HEK293 (cell line): ENCODE results near the gene NUMBL.

Source experiments
- CTCF ChIA-PET: fragments of 350-600 bp; formaldehyde crosslinking; extraction: SDS; loops from one replicate; lab custom pipeline; 2021; ENCODE audit warnings: antibody characterized with exemption; lab: Yijun Ruan, JAX
- POLR2A ChIA-PET: fragments of 300-600 bp; formaldehyde crosslinking; extraction: SDS; loops from one replicate; lab custom pipeline; 2020; ENCODE audit warnings: antibody characterized with exemption, inconsistent platforms; lab: Yijun Ruan, JAX
- H3K27ac ChIP-seq: fragments of 200-500 bp; sonication (Bioruptor generic); 2 replicates; pipeline ENCODE4 v1.5.1; 2014; ENCODE audit warnings: low read depth, low read length, control low read depth, inconsistent platforms; ENCODE audit errors: extremely low read depth
- H3K36me3 ChIP-seq, 2 experiments: fragments of 200-500 bp in 1 of 2; sonication (Bioruptor generic) in 1 of 2; 1 replicate in 1 of 2; 2 replicates in 1 of 2; pipeline ENCODE4 v1.5.1; 2014 to 2017; ENCODE audit warnings: inconsistent platforms in 2 of 2, low read length in 2 of 2; ENCODE audit not compliant: control insufficient read depth in 2 of 2, insufficient read depth in 1 of 2
- H3K4me1 ChIP-seq: fragments of 200-500 bp; sonication (Bioruptor generic); 2 replicates; pipeline ENCODE4 v1.5.1; 2014; ENCODE audit warnings: mild to moderate bottlenecking, low read length, inconsistent platforms; ENCODE audit not compliant: control insufficient read depth, insufficient read depth
- H3K4me3 ChIP-seq: 2 replicates; pipeline ENCODE4 v1.5.1; 2011; ENCODE audit warnings: low read depth, mild to moderate bottlenecking, control low read depth, low read length, moderate library complexity
- H3K9me3 ChIP-seq: fragments of 200-500 bp; sonication (Bioruptor generic); 2 replicates; pipeline ENCODE4 v1.5.1; 2014; ENCODE audit warnings: low read depth, low read length, inconsistent platforms; ENCODE audit not compliant: control insufficient read depth, insufficient read depth
- KLF9 ChIP-seq: fragments of 450-650 bp; formaldehyde crosslinking; IDR thresholded peaks from 2 replicates; pipeline ENCODE4 v1.5.1; 2016; ENCODE audit warnings: missing biosample characterization, missing genetic modification characterization, low read depth
- RBAK ChIP-seq: fragments of 450-650 bp; formaldehyde crosslinking; IDR thresholded peaks from 2 replicates; pipeline ENCODE4 v1.5.1; 2016; ENCODE audit warnings: missing biosample characterization, missing genetic modification characterization
- SP7 ChIP-seq: fragments of 450-650 bp; formaldehyde crosslinking; IDR thresholded peaks from 2 replicates; pipeline ENCODE4 v1.5.1; 2016; ENCODE audit warnings: missing biosample characterization, missing genetic modification characterization
- ZBTB20 ChIP-seq: fragments of 450-650 bp; formaldehyde crosslinking; IDR thresholded peaks from 2 replicates; pipeline ENCODE4 v1.5.1; 2016; ENCODE audit warnings: missing biosample characterization, missing genetic modification characterization
- ZBTB44 ChIP-seq: fragments of 450-650 bp; IDR thresholded peaks from 2 replicates; pipeline ENCODE4 v1.5.1; 2018; ENCODE audit warnings: missing biosample characterization, mild to moderate bottlenecking, missing genetic modification characterization
- ZNF114 ChIP-seq: fragments of 450-650 bp; formaldehyde crosslinking; IDR thresholded peaks from 2 replicates; pipeline ENCODE4 v1.5.0; 2017; ENCODE audit warnings: missing biosample characterization, missing genetic modification characterization
- ZNF311 ChIP-seq: fragments of 450-650 bp; formaldehyde crosslinking; IDR thresholded peaks from 2 replicates; pipeline ENCODE4 v1.5.1; 2017; ENCODE audit warnings: missing biosample characterization, missing genetic modification characterization, borderline replicate concordance
- ZNF391 ChIP-seq: fragments of 450-650 bp; formaldehyde crosslinking; IDR thresholded peaks from 2 replicates; pipeline ENCODE4 v1.5.1; 2016; ENCODE audit warnings: low read depth, missing biosample characterization, missing genetic modification characterization, borderline replicate concordance
- ZNF518A ChIP-seq: fragments of 450-650 bp; formaldehyde crosslinking; conservative IDR thresholded peaks from 2 replicates; pipeline ENCODE4 v1.5.1; 2016; ENCODE audit warnings: low read depth, missing biosample characterization, missing genetic modification characterization
- ZNF561 ChIP-seq: fragments of 450-650 bp; IDR thresholded peaks from 2 replicates; pipeline ENCODE4 v1.5.1; 2018; ENCODE audit warnings: missing biosample characterization, missing genetic modification characterization, borderline replicate concordance
- ZNF623 ChIP-seq: fragments of 450-650 bp; formaldehyde crosslinking; IDR thresholded peaks from 2 replicates; pipeline ENCODE4 v1.5.1; 2016; ENCODE audit warnings: missing biosample characterization, missing genetic modification characterization
- ZNF629 ChIP-seq: fragments of 450-650 bp; formaldehyde crosslinking; IDR thresholded peaks from 2 replicates; pipeline ENCODE4 v1.5.1; 2017; ENCODE audit warnings: missing biosample characterization, missing genetic modification characterization
- ZNF654 ChIP-seq: fragments of 450-650 bp; formaldehyde crosslinking; IDR thresholded peaks from 2 replicates; pipeline ENCODE4 v1.5.1; 2016; ENCODE audit warnings: low read depth, missing biosample characterization, missing genetic modification characterization
- ZNF670 ChIP-seq: fragments of 450-650 bp; formaldehyde crosslinking; IDR thresholded peaks from 2 replicates; pipeline ENCODE4 v1.5.1; 2016; ENCODE audit warnings: missing biosample characterization, missing genetic modification characterization, low read depth
- ZNF707 ChIP-seq: fragments of 450-650 bp; formaldehyde crosslinking; IDR thresholded peaks from 2 replicates; pipeline ENCODE4 v1.5.1; 2016; ENCODE audit warnings: missing biosample characterization, missing genetic modification characterization
- ZNF830 ChIP-seq: fragments of 450-650 bp; IDR thresholded peaks from 2 replicates; pipeline ENCODE4 v1.5.0; 2018; ENCODE audit warnings: missing biosample characterization, missing genetic modification characterization, low read depth, mild to moderate bottlenecking, moderate library complexity
- TF ChIP-seq, protein P1 (sequence below): fragments of 450-650 bp; formaldehyde crosslinking; IDR thresholded peaks from 2 replicates; pipeline ENCODE4 v1.5.1; 2016; ENCODE audit warnings: missing biosample characterization, missing genetic modification characterization
- TF ChIP-seq, protein P2 (sequence below): fragments of 450-650 bp; formaldehyde crosslinking; IDR thresholded peaks from 2 replicates; pipeline ENCODE4 v1.5.1; 2016; ENCODE audit warnings: missing biosample characterization, missing genetic modification characterization
- TF ChIP-seq, protein P3 (sequence below): fragments of 450-650 bp; formaldehyde crosslinking; IDR thresholded peaks from 2 replicates; pipeline ENCODE4 v1.5.1; 2017; ENCODE audit warnings: missing biosample characterization, missing genetic modification characterization

NUMBL gene

DNA sequence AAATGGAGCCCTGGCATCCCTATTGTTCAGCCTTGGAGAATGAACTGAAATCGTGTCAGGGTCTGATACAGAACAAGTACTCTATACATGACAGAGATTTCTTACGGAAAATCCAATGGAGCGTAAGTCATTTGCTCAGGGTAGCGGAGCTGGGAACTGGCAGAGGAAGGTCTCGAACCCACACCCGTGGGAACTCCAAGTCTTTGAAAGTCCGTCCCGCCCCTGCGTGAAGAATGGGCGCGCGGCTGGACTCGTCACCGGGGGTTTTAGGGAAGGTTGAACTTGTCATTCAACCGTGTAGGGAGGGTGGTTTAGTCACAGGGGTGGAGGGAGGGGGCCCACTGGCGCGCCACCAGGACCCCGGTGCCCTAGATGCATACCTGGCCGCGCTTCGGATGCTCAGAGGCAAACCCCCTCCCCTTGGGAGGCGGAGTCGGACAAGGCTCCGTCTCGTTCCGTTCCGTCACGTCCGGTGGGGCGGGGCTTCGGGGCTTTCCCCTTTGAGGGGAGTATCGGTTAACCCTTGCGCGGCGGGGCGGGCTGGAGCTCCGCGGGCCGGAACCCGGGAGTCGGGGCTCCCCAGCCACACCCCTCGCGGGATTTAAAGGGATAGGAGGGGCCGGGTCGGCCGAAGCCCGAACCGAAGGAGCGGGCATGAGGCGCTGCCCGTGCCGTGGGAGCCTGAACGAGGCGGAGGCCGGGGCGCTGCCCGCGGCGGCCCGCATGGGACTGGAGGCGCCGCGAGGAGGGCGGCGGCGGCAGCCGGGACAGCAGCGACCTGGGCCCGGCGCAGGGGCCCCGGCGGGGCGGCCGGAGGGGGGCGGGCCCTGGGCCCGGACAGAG is 26.3 kb upstream of the NUMBL start, which contains the start of the genes COQ8B and ITPKC (continued):
- TF ChIP-seq SP7 (tag by site-specific recombination), result peak; percentile 64
- TF ChIP-seq ZNF623, result no peak
- TF ChIP-seq ZNF311 (tag by site-specific recombination), result no peak
- TF ChIP-seq KLF9 (tag by site-specific recombination), result peak; percentile 92
- peak; percentile 99 for TF ChIP-seq ZBTB20 (tag by site-specific recombination)
- no peak for TF ChIP-seq ZNF654 (tag by site-specific recombination)
- no peak; the same call in 1 of the 2 replicates for TF ChIP-seq ZBTB44 (tag by site-specific recombination)
- no peak for TF ChIP-seq RBAK (tag by site-specific recombination)
- peak; percentile 93 for TF ChIP-seq ZNF561 (tag by site-specific recombination)
- TF ChIP-seq ZNF670 (tag by site-specific recombination), result no peak
- TF ChIP-seq ZNF391, result no peak

DNA sequence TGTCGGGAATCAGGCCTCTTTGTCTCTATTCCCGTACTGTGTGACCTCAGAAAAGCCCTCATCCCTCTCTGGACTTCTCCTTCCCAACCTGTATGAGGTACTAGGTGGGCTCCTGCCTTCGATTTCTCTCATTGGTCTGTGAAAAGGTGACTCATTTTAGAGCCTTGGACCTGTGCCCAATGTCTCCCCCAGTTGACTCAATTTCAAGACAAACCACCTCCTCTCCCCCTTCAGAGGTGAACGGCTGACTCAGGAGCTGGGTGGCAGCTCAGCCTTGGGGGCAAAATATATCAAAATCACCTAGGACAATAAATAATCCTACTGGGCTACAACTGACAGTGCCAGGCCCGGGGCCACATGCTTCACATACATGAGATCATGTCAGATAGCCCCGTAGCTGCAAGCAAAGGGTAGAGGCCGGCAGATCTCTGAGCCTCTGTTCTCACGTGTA is 25.6 kb upstream of the NUMBL start:
- CTCF ChIA-PET, result interaction anchor here (0.6 to 1.4 kb wide), 10 partner anchors 24 to 259 kb away, joined by 3 to 8 read pairs (median 4); partner anchors contain the start of gene EGLN2
- Histone ChIP-seq H3K4me1 (peaks cover 47% of the 10 kb centered on the region), H3K27ac (peak overlapping the region; percentile 86), H3K36me3 (peaks cover 27 to 46% of the 10 kb centered on the region in 2 experiments), H3K4me3 (peak overlapping the region; percentile 60), H3K9me3 (no peaks in the 10 kb centered on the region)
- POLR2A ChIA-PET, result interaction anchor here (0.5 to 2.4 kb wide), 26 partner anchors 8 to 547 kb away, joined by 3 to 49 read pairs (median 6); partner anchors contain the start of genes ACTMAP, EGLN2, HNRNPUL1 and NUMBL
- TF ChIP-seq, protein P1, sequence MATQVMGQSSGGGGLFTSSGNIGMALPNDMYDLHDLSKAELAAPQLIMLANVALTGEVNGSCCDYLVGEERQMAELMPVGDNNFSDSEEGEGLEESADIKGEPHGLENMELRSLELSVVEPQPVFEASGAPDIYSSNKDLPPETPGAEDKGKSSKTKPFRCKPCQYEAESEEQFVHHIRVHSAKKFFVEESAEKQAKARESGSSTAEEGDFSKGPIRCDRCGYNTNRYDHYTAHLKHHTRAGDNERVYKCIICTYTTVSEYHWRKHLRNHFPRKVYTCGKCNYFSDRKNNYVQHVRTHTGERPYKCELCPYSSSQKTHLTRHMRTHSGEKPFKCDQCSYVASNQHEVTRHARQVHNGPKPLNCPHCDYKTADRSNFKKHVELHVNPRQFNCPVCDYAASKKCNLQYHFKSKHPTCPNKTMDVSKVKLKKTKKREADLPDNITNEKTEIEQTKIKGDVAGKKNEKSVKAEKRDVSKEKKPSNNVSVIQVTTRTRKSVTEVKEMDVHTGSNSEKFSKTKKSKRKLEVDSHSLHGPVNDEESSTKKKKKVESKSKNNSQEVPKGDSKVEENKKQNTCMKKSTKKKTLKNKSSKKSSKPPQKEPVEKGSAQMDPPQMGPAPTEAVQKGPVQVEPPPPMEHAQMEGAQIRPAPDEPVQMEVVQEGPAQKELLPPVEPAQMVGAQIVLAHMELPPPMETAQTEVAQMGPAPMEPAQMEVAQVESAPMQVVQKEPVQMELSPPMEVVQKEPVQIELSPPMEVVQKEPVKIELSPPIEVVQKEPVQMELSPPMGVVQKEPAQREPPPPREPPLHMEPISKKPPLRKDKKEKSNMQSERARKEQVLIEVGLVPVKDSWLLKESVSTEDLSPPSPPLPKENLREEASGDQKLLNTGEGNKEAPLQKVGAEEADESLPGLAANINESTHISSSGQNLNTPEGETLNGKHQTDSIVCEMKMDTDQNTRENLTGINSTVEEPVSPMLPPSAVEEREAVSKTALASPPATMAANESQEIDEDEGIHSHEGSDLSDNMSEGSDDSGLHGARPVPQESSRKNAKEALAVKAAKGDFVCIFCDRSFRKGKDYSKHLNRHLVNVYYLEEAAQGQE, result no peak
- TF ChIP-seq ZNF391 (peak; percentile 55), ZNF707 (tag by site-specific recombination) (no peak), ZNF518A (peak; percentile 23; the same call in 1 of the 2 replicates), ZBTB44 (tag by site-specific recombination) (no peak), ZNF830 (tag by site-specific recombination) (no peak), ZNF629 (tag by site-specific recombination) (peak; percentile 75; the same call in 1 of the 2 replicates), ZNF114 (tag by site-specific recombination) (no peak)
- TF ChIP-seq, protein P2, sequence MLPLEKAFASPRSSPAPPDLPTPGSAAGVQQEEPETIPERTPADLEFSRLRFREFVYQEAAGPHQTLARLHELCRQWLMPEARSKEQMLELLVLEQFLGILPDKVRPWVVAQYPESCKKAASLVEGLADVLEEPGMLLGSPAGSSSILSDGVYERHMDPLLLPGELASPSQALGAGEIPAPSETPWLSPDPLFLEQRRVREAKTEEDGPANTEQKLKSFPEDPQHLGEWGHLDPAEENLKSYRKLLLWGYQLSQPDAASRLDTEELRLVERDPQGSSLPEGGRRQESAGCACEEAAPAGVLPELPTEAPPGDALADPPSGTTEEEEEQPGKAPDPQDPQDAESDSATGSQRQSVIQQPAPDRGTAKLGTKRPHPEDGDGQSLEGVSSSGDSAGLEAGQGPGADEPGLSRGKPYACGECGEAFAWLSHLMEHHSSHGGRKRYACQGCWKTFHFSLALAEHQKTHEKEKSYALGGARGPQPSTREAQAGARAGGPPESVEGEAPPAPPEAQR (tag by site-specific recombination), result no peak
- TF ChIP-seq, protein P3, sequence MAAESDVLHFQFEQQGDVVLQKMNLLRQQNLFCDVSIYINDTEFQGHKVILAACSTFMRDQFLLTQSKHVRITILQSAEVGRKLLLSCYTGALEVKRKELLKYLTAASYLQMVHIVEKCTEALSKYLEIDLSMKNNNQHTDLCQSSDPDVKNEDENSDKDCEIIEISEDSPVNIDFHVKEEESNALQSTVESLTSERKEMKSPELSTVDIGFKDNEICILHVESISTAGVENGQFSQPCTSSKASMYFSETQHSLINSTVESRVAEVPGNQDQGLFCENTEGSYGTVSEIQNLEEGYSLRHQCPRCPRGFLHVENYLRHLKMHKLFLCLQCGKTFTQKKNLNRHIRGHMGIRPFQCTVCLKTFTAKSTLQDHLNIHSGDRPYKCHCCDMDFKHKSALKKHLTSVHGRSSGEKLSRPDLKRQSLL, result 0 out of 2 replicates have a peak, but pooled peaks have one; percentile 16
